T-helper 1 cell (primary cell): ENCODE data around the gene KRTAP10-1.
"Not testable (repeated sequence)": the region's sequence is repeated elsewhere in the genome, so short reads cannot be mapped to it uniquely, and the experiment has no call there.

Source experiments
- DNase-seq, 5 donors: peaks; one replicate each; pipeline ENCODE4 v3.0.0-alpha.2; 2012 to 2020
- total RNA-seq, 4 donors: gene quantifications; one replicate each; lab custom pipeline; 2026; lab: John Stamatoyannopoulos, UW

KRTAP10-1 gene
- 0 reads per million in 4 donors for total RNA-seq

GRCh38 chr21:44539991-44540666 is at the start of gene KRTAP10-1:
Gene KRTAP10-1 (minus strand): TSS chr21:44540195. CDS start chr21:44540150, 45 bp downstream.
- peak in 1 of 5 donors; percentile 6 for DNase-seq

GRCh38 chr21:44589094-44589493 is 49.1 kb upstream of the KRTAP10-1 start:
- DNase-seq, result no peak

- DNase-seq, result no peak
These were observed 45.9 kb upstream of the KRTAP10-1 start for GRCh38 chr21:44585892-44586291.

- DNase-seq, result peak in 1 of 5 donors; percentile 70
These were observed 43.8 kb upstream of the KRTAP10-1 start for GRCh38 chr21:44583800-44584147.

GRCh38 chr21:44583089-44583799 is 43.2 kb upstream of the KRTAP10-1 start:
- DNase-seq, result no peak

- DNase-seq, result no peak
These were observed 42.1 kb upstream of the KRTAP10-1 start for GRCh38 chr21:44582055-44582454.

- no peak for DNase-seq
These were observed 41.2 kb upstream of the KRTAP10-1 start for GRCh38 chr21:44581158-44581557.

GRCh38 chr21:44580231-44580821 is 40.3 kb upstream of the KRTAP10-1 start, which contains the start of gene KRTAP10-5:
Gene KRTAP10-5 (minus strand): TSS chr21:44580604. CDS start chr21:44580578, 26 bp downstream.
- DNase-seq, result not testable (repeated sequence)

GRCh38 chr21:44579833-44580144 is 39.8 kb upstream of the KRTAP10-1 start:
- DNase-seq, result no peak

- DNase-seq, result no peak
These were observed 39.2 kb upstream of the KRTAP10-1 start for GRCh38 chr21:44579056-44579832.

- DNase-seq, result no peak
These were observed 38.5 kb upstream of the KRTAP10-1 start for GRCh38 chr21:44578371-44579055.

GRCh38 chr21:44576025-44576420 is 36.0 kb upstream of the KRTAP10-1 start:
- no peak for DNase-seq

- DNase-seq, result no peak
These were observed 35.5 kb upstream of the KRTAP10-1 start for GRCh38 chr21:44575307-44576024.

- DNase-seq, result peak in 1 of 5 donors; percentile 19
These were observed 34.7 kb upstream of the KRTAP10-1 start for GRCh38 chr21:44574457-44575306.

GRCh38 chr21:44573630-44574456 is 33.8 kb upstream of the KRTAP10-1 start, which contains the start of gene KRTAP10-4:
Gene KRTAP10-4 (plus strand): TSS chr21:44573729. CDS start chr21:44573759, 30 bp downstream.
- DNase-seq, result not testable (repeated sequence)

- no peak for DNase-seq
These were observed 33.1 kb upstream of the KRTAP10-1 start for GRCh38 chr21:44572959-44573583.

GRCh38 chr21:44571844-44572782 is 32.1 kb upstream of the KRTAP10-1 start:
- no peak for DNase-seq

- DNase-seq, result no peak
These were observed 31.3 kb upstream of the KRTAP10-1 start for GRCh38 chr21:44571296-44571695.
